Measurements from ENCODE around the gene STXBP1. TPM values are rescaled to one million over a fixed set of nuclear protein-coding genes. Genes with fewer than 3 reads are reported as not detected.

Gene STXBP1
- polyA plus RNA-seq, 3 donors = 0.27 to 0.59 TPM; not detected in 1

DNA sequence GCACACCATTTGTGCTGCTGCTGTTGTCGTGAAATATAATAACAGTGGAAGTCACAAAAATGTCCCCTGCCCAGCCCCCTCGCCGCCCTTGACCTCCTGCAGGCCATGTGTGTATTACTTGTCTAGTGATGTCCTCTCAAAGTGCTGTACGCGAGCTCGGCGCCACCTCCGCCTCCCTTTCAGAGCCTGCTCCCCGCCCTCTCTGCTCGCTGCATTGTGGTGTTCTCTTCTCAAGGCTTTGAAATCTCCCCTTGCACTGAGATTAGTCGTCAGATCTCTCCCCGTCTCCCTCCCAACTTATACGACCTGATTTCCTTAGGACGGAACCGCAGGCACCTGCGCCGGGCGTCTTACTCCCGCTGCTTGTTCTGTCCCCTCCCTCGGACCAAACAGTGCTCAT, 80.0 kb downstream of the STXBP1 start:
- Histone ChIP-seq H3K4me3 (replicated peaks in 1 of 3; ENCODE audit: low read depth in 2 of 3, low read length in 3 of 3) (no peak overlapping the region), H3K9me3 (replicated peaks in 1 of 2; ENCODE audit: control insufficient read depth in 1 of 2, insufficient read depth in 1 of 2, low read length in 2 of 2) (no peaks in the 10 kb centered on the region), H3K9ac (ENCODE audit: insufficient read depth, low read length, poor library complexity, severe bottlenecking) (no peak overlapping the region), H3K79me2 (ENCODE audit: insufficient read depth, low read length) (no peaks in the 10 kb centered on the region), H3K27me3 (ENCODE audit: control insufficient read depth in 2 of 2, insufficient read depth in 2 of 2, low read length in 2 of 2) (no peaks in the 10 kb centered on the region), H3K36me3 (replicated peaks in 1 of 2; ENCODE audit: control insufficient read depth in 1 of 2, insufficient read depth in 2 of 2, low read length in 2 of 2) (no peaks in the 10 kb centered on the region), H3K27ac (ENCODE audit: low read depth in 1 of 2, low read length in 2 of 2) (no peak overlapping the region), H3K4me1 (ENCODE audit: control insufficient read depth in 1 of 2, insufficient read depth in 2 of 2, low read length in 2 of 2) (no peaks in the 10 kb centered on the region), H2AFZ (ENCODE audit: insufficient read depth, low read depth, low read length, poor library complexity, severe bottlenecking) (no peak overlapping the region), H3K4me2 (replicated peaks; ENCODE audit: extremely low read depth, low read length, poor library complexity, severe bottlenecking) (no peak overlapping the region), H4K20me1 (ENCODE audit: insufficient read depth, low read length) (no peaks in the 10 kb centered on the region)
- WGBS (ENCODE audit: insufficient coverage) = 98% methylated on average over 16 of the region's 20 CpGs
- H3K27me3 Mint-ChIP-seq (ENCODE audit: low read depth in 3 of 3) = peaks cover 2% of the 10 kb centered on the region in 3 donors
- peaks cover 0 to 2% (median 0%) of the 10 kb centered on the region in 7 donors for H3K9me3 Mint-ChIP-seq
- no peak for DNase-seq
- TF ChIP-seq, protein P1, sequence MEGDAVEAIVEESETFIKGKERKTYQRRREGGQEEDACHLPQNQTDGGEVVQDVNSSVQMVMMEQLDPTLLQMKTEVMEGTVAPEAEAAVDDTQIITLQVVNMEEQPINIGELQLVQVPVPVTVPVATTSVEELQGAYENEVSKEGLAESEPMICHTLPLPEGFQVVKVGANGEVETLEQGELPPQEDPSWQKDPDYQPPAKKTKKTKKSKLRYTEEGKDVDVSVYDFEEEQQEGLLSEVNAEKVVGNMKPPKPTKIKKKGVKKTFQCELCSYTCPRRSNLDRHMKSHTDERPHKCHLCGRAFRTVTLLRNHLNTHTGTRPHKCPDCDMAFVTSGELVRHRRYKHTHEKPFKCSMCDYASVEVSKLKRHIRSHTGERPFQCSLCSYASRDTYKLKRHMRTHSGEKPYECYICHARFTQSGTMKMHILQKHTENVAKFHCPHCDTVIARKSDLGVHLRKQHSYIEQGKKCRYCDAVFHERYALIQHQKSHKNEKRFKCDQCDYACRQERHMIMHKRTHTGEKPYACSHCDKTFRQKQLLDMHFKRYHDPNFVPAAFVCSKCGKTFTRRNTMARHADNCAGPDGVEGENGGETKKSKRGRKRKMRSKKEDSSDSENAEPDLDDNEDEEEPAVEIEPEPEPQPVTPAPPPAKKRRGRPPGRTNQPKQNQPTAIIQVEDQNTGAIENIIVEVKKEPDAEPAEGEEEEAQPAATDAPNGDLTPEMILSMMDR (IDR thresholded peaks at IDR 0.05) = no peak
- H3K4me1 Mint-ChIP-seq = no peaks in the 10 kb centered on the region
- no peak overlapping the region for H3K4me3 Mint-ChIP-seq
- no peaks in the 10 kb centered on the region for H3K36me3 Mint-ChIP-seq
- H3K27ac Mint-ChIP-seq = no peak overlapping the region
- intact Hi-C loops (cut with micrococcal nuclease) = loop anchor here in 1 of 2 donors (10.0 kb wide), 1 partner anchor 87 kb away; no protein-coding TSS in a partner anchor

DNA sequence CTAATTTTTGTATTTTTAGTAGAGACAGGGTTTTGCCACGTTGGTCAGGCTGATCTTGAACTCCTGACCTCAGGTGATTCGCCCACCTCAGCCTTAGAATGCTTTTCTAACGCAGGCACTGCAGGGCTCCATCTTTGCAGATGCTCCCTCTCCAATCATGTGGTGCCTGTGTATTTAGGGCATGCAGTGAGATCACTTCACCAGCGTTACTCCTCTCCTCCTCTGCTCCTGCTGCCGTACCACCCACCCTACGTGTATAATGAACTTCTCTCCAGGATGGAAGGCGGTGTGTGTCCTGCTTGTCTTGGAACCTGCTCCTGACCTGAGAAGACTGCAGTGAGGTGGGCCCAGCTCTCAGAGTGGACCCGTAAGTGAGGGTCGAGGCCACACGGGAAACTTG, 81.1 kb downstream of the STXBP1 start:
- Mint-ChIP-seq H3K27me3 (ENCODE audit: low read depth in 3 of 3) (peaks cover 2% of the 10 kb centered on the region in 3 donors), H3K4me1 (no peaks in the 10 kb centered on the region), H3K36me3 (no peaks in the 10 kb centered on the region), H3K4me3 (no peak overlapping the region), H3K9me3 (peaks cover 0 to 2% (median 0%) of the 10 kb centered on the region in 7 donors), H3K27ac (no peak overlapping the region)
- H3K9me3 ChIP-seq (replicated peaks in 1 of 2; ENCODE audit: control insufficient read depth in 1 of 2, insufficient read depth in 1 of 2, low read length in 2 of 2) = no peaks in the 10 kb centered on the region
- TF ChIP-seq, protein P1 (IDR thresholded peaks at IDR 0.05) = no peak
- no peaks in the 10 kb centered on the region for H3K4me1 ChIP-seq (ENCODE audit: control insufficient read depth in 1 of 2, insufficient read depth in 2 of 2, low read length in 2 of 2)
- no peaks in the 10 kb centered on the region for H3K36me3 ChIP-seq (replicated peaks in 1 of 2; ENCODE audit: control insufficient read depth in 1 of 2, insufficient read depth in 2 of 2, low read length in 2 of 2)
- 100% methylated on average over 5 of the region's 10 CpGs for WGBS (ENCODE audit: insufficient coverage)
- DNase-seq = no peak
- H3K79me2 ChIP-seq (ENCODE audit: insufficient read depth, low read length) = no peaks in the 10 kb centered on the region
- H3K4me3 ChIP-seq (replicated peaks in 1 of 3; ENCODE audit: low read depth in 2 of 3, low read length in 3 of 3) = no peak overlapping the region
- no peak overlapping the region for H3K4me2 ChIP-seq (replicated peaks; ENCODE audit: extremely low read depth, low read length, poor library complexity, severe bottlenecking)
- no peak overlapping the region for H2AFZ ChIP-seq (ENCODE audit: insufficient read depth, low read depth, low read length, poor library complexity, severe bottlenecking)
- H3K27ac ChIP-seq (ENCODE audit: low read depth in 1 of 2, low read length in 2 of 2) = no peak overlapping the region
- intact Hi-C loops (cut with micrococcal nuclease) = loop anchor here in 1 of 2 donors (10.0 kb wide), 1 partner anchor 88 kb away; no protein-coding TSS in a partner anchor
- no peaks in the 10 kb centered on the region for H4K20me1 ChIP-seq (ENCODE audit: insufficient read depth, low read length)
- no peak overlapping the region for H3K9ac ChIP-seq (ENCODE audit: insufficient read depth, low read length, poor library complexity, severe bottlenecking)
- H3K27me3 ChIP-seq (ENCODE audit: control insufficient read depth in 2 of 2, insufficient read depth in 2 of 2, low read length in 2 of 2) = no peaks in the 10 kb centered on the region
